ENCODE measurements around the gene ASB10.
A peak's percentile ranks its signal among the peaks of the same experiment; 100 is the strongest.

ASB10 gene

GRCh38 chr7:151232091-151232916, 45.3 kb upstream of the ASB10 start, which contains the start of gene CHPF2:
Gene CHPF2, plus strand, starts transcription at chr7:151232483. Its CDS starts 1,529 bp downstream, at chr7:151234012.
- H3K27ac ChIP-seq (ENCODE audit: low read depth, low read length) = peak within 1 kb of the TSS; percentile 18
- H3K27me3 ChIP-seq (ENCODE audit: insufficient read depth, low read length, poor library complexity) = no peaks in the 10 kb centered on the region
- H3K4ac ChIP-seq (ENCODE audit: low read depth, low read length) = peak within 1 kb of the TSS; percentile 76
- WGBS (ENCODE audit: extremely low coverage, insufficient coverage, low lambda C conversion rate) = no CpG with 5 or more reads among the region's 79 CpGs
- peaks cover 18% of the 10 kb centered on the region for H3K79me1 ChIP-seq (ENCODE audit: low read length)
- no peak within 1 kb of the TSS for H4K5ac ChIP-seq (ENCODE audit: low read length)
- H3K79me2 ChIP-seq (ENCODE audit: control insufficient read depth, insufficient read depth, low read length) = peaks cover 14% of the 10 kb centered on the region
- peak; percentile 84 for DNase-seq
- H2BK120ac ChIP-seq (ENCODE audit: low read depth, low read length) = peak within 1 kb of the TSS; percentile 5
- H3K23ac ChIP-seq (ENCODE audit: low read length) = peak within 1 kb of the TSS; percentile 74
- peak within 1 kb of the TSS; percentile 87 for H3K4me3 ChIP-seq (ENCODE audit: low read length)
- H2BK5ac ChIP-seq (ENCODE audit: low read length) = no peak within 1 kb of the TSS
- H3K18ac ChIP-seq (ENCODE audit: low read length) = peak within 1 kb of the TSS; percentile 69
- peak within 1 kb of the TSS; percentile 91 for H3K4me2 ChIP-seq (ENCODE audit: low read length)
- H4K8ac ChIP-seq (ENCODE audit: low read depth, low read length) = no peak within 1 kb of the TSS
- H2AK5ac ChIP-seq (ENCODE audit: low read length) = no peak within 1 kb of the TSS
- H3K56ac ChIP-seq (ENCODE audit: low read length) = peak within 1 kb of the TSS; percentile 95
- peak within 1 kb of the TSS; percentile 94 for H3K9ac ChIP-seq (ENCODE audit: low read length)
- H3K4me1 ChIP-seq (ENCODE audit: control insufficient read depth, low read depth, low read length) = peaks cover 3% of the 10 kb centered on the region
- H2BK15ac ChIP-seq (replicated peaks; ENCODE audit: low read depth) = no peak within 1 kb of the TSS
- peaks cover 2% of the 10 kb centered on the region for H3K36me3 ChIP-seq (ENCODE audit: control insufficient read depth, insufficient read depth, low read length)

- Histone ChIP-seq H3K36me3 (ENCODE audit: control insufficient read depth, insufficient read depth, low read length) (peaks cover 2% of the 10 kb centered on the region), H3K23ac (ENCODE audit: low read length) (no peak overlapping the region), H3K79me2 (ENCODE audit: control insufficient read depth, insufficient read depth, low read length) (peaks cover 20% of the 10 kb centered on the region), H3K18ac (ENCODE audit: low read length) (no peak overlapping the region), H4K8ac (ENCODE audit: low read depth, low read length) (no peak overlapping the region), H3K27ac (ENCODE audit: low read depth, low read length) (no peak overlapping the region), H2AK5ac (ENCODE audit: low read length) (no peak overlapping the region), H3K4ac (ENCODE audit: low read depth, low read length) (no peak overlapping the region), H3K79me1 (ENCODE audit: low read length) (peaks cover 21% of the 10 kb centered on the region), H3K4me2 (ENCODE audit: low read length) (no peak overlapping the region), H3K4me3 (ENCODE audit: low read length) (no peak overlapping the region), H3K27me3 (ENCODE audit: insufficient read depth, low read length, poor library complexity) (no peaks in the 10 kb centered on the region), H3K56ac (ENCODE audit: low read length) (no peak overlapping the region), H4K5ac (ENCODE audit: low read length) (no peak overlapping the region), H3K4me1 (ENCODE audit: control insufficient read depth, low read depth, low read length) (peaks cover 4% of the 10 kb centered on the region), H2BK120ac (ENCODE audit: low read depth, low read length) (no peak overlapping the region), H2BK15ac (replicated peaks; ENCODE audit: low read depth) (no peak overlapping the region), H3K9ac (ENCODE audit: low read length) (no peak overlapping the region), H2BK5ac (ENCODE audit: low read length) (no peak overlapping the region)
- no CpG with 5 or more reads among the region's 1 CpG for WGBS (ENCODE audit: extremely low coverage, insufficient coverage, low lambda C conversion rate)
- no peak for DNase-seq
These were observed 44.0 kb upstream of the ASB10 start for GRCh38 chr7:151231080-151231479.

GRCh38 chr7:151229249-151229648, 42.2 kb upstream of the ASB10 start:
- Histone ChIP-seq H2BK15ac (replicated peaks; ENCODE audit: low read depth) (no peak overlapping the region), H3K27ac (ENCODE audit: low read depth, low read length) (no peak overlapping the region), H3K23ac (ENCODE audit: low read length) (no peak overlapping the region), H2AK5ac (ENCODE audit: low read length) (no peak overlapping the region), H3K79me2 (ENCODE audit: control insufficient read depth, insufficient read depth, low read length) (peaks cover 28% of the 10 kb centered on the region), H4K8ac (ENCODE audit: low read depth, low read length) (no peak overlapping the region), H2BK5ac (ENCODE audit: low read length) (no peak overlapping the region), H3K4me3 (ENCODE audit: low read length) (no peak overlapping the region), H3K4ac (ENCODE audit: low read depth, low read length) (no peak overlapping the region), H3K36me3 (ENCODE audit: control insufficient read depth, insufficient read depth, low read length) (peaks cover 3% of the 10 kb centered on the region), H3K18ac (ENCODE audit: low read length) (no peak overlapping the region), H3K56ac (ENCODE audit: low read length) (no peak overlapping the region), H3K27me3 (ENCODE audit: insufficient read depth, low read length, poor library complexity) (no peaks in the 10 kb centered on the region), H3K79me1 (ENCODE audit: low read length) (peaks cover 26% of the 10 kb centered on the region), H3K9ac (ENCODE audit: low read length) (no peak overlapping the region), H3K4me1 (ENCODE audit: control insufficient read depth, low read depth, low read length) (peaks cover 8% of the 10 kb centered on the region), H3K4me2 (ENCODE audit: low read length) (no peak overlapping the region), H4K5ac (ENCODE audit: low read length) (no peak overlapping the region), H2BK120ac (ENCODE audit: low read depth, low read length) (no peak overlapping the region)
- no peak for DNase-seq
- no CpG with 5 or more reads among the region's 10 CpGs for WGBS (ENCODE audit: extremely low coverage, insufficient coverage, low lambda C conversion rate)

- Histone ChIP-seq H4K8ac (ENCODE audit: low read depth, low read length) (no peak overlapping the region), H3K4me2 (ENCODE audit: low read length) (peak overlapping the region; percentile 64), H3K79me2 (ENCODE audit: control insufficient read depth, insufficient read depth, low read length) (peaks cover 18% of the 10 kb centered on the region), H3K27me3 (ENCODE audit: insufficient read depth, low read length, poor library complexity) (no peaks in the 10 kb centered on the region), H3K23ac (ENCODE audit: low read length) (no peak overlapping the region), H4K5ac (ENCODE audit: low read length) (peak overlapping the region; percentile 56), H2AK5ac (ENCODE audit: low read length) (no peak overlapping the region), H2BK5ac (ENCODE audit: low read length) (no peak overlapping the region), H3K27ac (ENCODE audit: low read depth, low read length) (peak overlapping the region; percentile 96), H3K18ac (ENCODE audit: low read length) (no peak overlapping the region), H3K36me3 (ENCODE audit: control insufficient read depth, insufficient read depth, low read length) (peaks cover 4% of the 10 kb centered on the region), H3K9ac (ENCODE audit: low read length) (peak overlapping the region; percentile 90), H3K4me3 (ENCODE audit: low read length) (no peak overlapping the region), H3K4ac (ENCODE audit: low read depth, low read length) (peak overlapping the region; percentile 27), H2BK120ac (ENCODE audit: low read depth, low read length) (no peak overlapping the region), H2BK15ac (replicated peaks; ENCODE audit: low read depth) (no peak overlapping the region), H3K56ac (ENCODE audit: low read length) (peak overlapping the region; percentile 85), H3K79me1 (ENCODE audit: low read length) (peaks cover 16% of the 10 kb centered on the region), H3K4me1 (ENCODE audit: control insufficient read depth, low read depth, low read length) (peaks cover 6% of the 10 kb centered on the region)
- no CpG with 5 or more reads among the region's 10 CpGs for WGBS (ENCODE audit: extremely low coverage, insufficient coverage, low lambda C conversion rate)
- DNase-seq = no peak
These were observed 41.2 kb upstream of the ASB10 start for GRCh38 chr7:151228024-151228866.

- no peaks in the 10 kb centered on the region for H3K27me3 ChIP-seq (ENCODE audit: insufficient read depth, low read length, poor library complexity)
- H3K23ac ChIP-seq (ENCODE audit: low read length) = peak within 1 kb of the TSS; percentile 83
- peak within 1 kb of the TSS; percentile 54 for H3K18ac ChIP-seq (ENCODE audit: low read length)
- peaks cover 15% of the 10 kb centered on the region for H3K79me2 ChIP-seq (ENCODE audit: control insufficient read depth, insufficient read depth, low read length)
- peak within 1 kb of the TSS; percentile 27 for H3K4ac ChIP-seq (ENCODE audit: low read depth, low read length)
- no peak within 1 kb of the TSS for H2BK120ac ChIP-seq (ENCODE audit: low read depth, low read length)
- H3K79me1 ChIP-seq (ENCODE audit: low read length) = peaks cover 11% of the 10 kb centered on the region
- H2AK5ac ChIP-seq (ENCODE audit: low read length) = no peak within 1 kb of the TSS
- H3K4me3 ChIP-seq (ENCODE audit: low read length) = peak within 1 kb of the TSS; percentile 89
- WGBS (ENCODE audit: extremely low coverage, insufficient coverage, low lambda C conversion rate) = no CpG with 5 or more reads among the region's 68 CpGs
- DNase-seq = peak; percentile 100
- peaks cover 6% of the 10 kb centered on the region for H3K4me1 ChIP-seq (ENCODE audit: control insufficient read depth, low read depth, low read length)
- H4K5ac ChIP-seq (ENCODE audit: low read length) = peak within 1 kb of the TSS; percentile 56
- peak within 1 kb of the TSS; percentile 20 for H2BK5ac ChIP-seq (ENCODE audit: low read length)
- no peak within 1 kb of the TSS for H2BK15ac ChIP-seq (replicated peaks; ENCODE audit: low read depth)
- H3K56ac ChIP-seq (ENCODE audit: low read length) = peak within 1 kb of the TSS; percentile 95
- peak within 1 kb of the TSS; percentile 68 for H3K4me2 ChIP-seq (ENCODE audit: low read length)
- peak within 1 kb of the TSS; percentile 82 for H4K8ac ChIP-seq (ENCODE audit: low read depth, low read length)
- H3K27ac ChIP-seq (ENCODE audit: low read depth, low read length) = peak within 1 kb of the TSS; percentile 96
- H3K9ac ChIP-seq (ENCODE audit: low read length) = peak within 1 kb of the TSS; percentile 93
- peaks cover 5% of the 10 kb centered on the region for H3K36me3 ChIP-seq (ENCODE audit: control insufficient read depth, insufficient read depth, low read length)
These were observed 40.1 kb upstream of the ASB10 start, which contains the start of gene ABCF2 for GRCh38 chr7:151226875-151227782. Gene ABCF2, minus strand, starts transcription at chr7:151227205. Its CDS starts 747 bp downstream, at chr7:151226458.

All from mesendoderm (in vitro differentiated cells).